SK-N-SH (cell line): Measurements from ENCODE around the gene NOS1. TPM values are rescaled to one million over a fixed set of nuclear protein-coding genes. Genes with fewer than 3 reads are reported as not detected.

Experiments
- CTCF ChIA-PET: fragments of 300-600, 350-600 bp; formaldehyde crosslinking; extraction: SDS; loops from one replicate; lab custom pipeline; 2021; lab: Yijun Ruan, JAX
- POLR2A ChIA-PET: fragments of 350-600 bp; sonication (Branson Sonifier 250); formaldehyde crosslinking; extraction: SDS; loops from one replicate; lab custom pipeline; 2020; ENCODE audit warnings: antibody characterized with exemption, inconsistent platforms; lab: Yijun Ruan, JAX
- DNase-seq: peaks from one replicate; pipeline ENCODE4 v3.0.0; 2012
- H2AFZ ChIP-seq: fragments of 200-600 bp; sonication (generic); 2 replicates; pipeline ENCODE4 v1.8.1; 2016; ENCODE audit warnings: antibody characterized with exemption, mild to moderate bottlenecking, low read depth
- H3F3A ChIP-seq: fragments of 200-600 bp; sonication (generic); replicated peaks from 2 replicates; pipeline ENCODE3; 2016; ENCODE audit warnings: antibody characterized with exemption, mild to moderate bottlenecking; ENCODE audit not compliant: insufficient read depth
- H3K27ac ChIP-seq, 2 experiments: fragments of 200-500 bp in 1 of 2; fragments of 200-600 bp in 1 of 2; sonication (Bioruptor generic) in 1 of 2; sonication (generic), shearing (Covaris generic) in 1 of 2; 2 replicates each; pipeline versions ENCODE4 v1.5.1 to v1.6.1; 2014 to 2016; ENCODE audit warnings: low read depth in 2 of 2, inconsistent platforms in 1 of 2, low read length in 1 of 2, mild to moderate bottlenecking in 1 of 2, mixed read lengths in 1 of 2
- H3K27me3 ChIP-seq: fragments of 200-600 bp; sonication (generic), shearing (Covaris generic); 2 replicates; pipeline ENCODE4 v1.6.1; 2016; ENCODE audit warnings: mixed run types; ENCODE audit not compliant: insufficient read depth
- H3K36me3 ChIP-seq, 2 experiments: fragments of 200-500 bp in 1 of 2; fragments of 200-600 bp in 1 of 2; sonication (Bioruptor generic) in 1 of 2; sonication (generic) in 1 of 2; replicated peaks in 1 of 2; 2 replicates each; pipeline versions ENCODE3 to v1.5.1; 2014 to 2016; ENCODE audit warnings: low read length in 1 of 2, mild to moderate bottlenecking in 1 of 2; ENCODE audit not compliant: insufficient read depth in 2 of 2, control insufficient read depth in 1 of 2
- H3K4me1 ChIP-seq, 2 experiments: fragments of 200-500 bp in 1 of 2; fragments of 200-600 bp in 1 of 2; sonication (Bioruptor generic) in 1 of 2; sonication (generic), shearing (Covaris generic) in 1 of 2; 2 replicates each; pipeline versions ENCODE4 v1.5.1 to v1.6.1; 2014 to 2016; ENCODE audit warnings: low read depth in 1 of 2, low read length in 1 of 2, mixed run types in 1 of 2; ENCODE audit not compliant: insufficient read depth in 2 of 2, control insufficient read depth in 1 of 2
- H3K4me2 ChIP-seq: fragments of 200-600 bp; sonication (generic), shearing (Covaris generic); 2 replicates; pipeline ENCODE4 v1.6.1; 2017; ENCODE audit warnings: mixed run types
- H3K4me3 ChIP-seq, 2 experiments: fragments of 200-500 bp in 1 of 2; fragments of 200-600 bp in 1 of 2; sonication (Bioruptor generic) in 1 of 2; sonication (generic), shearing (Covaris generic) in 1 of 2; 2 replicates each; pipeline versions ENCODE4 v1.5.1 to v1.8.1; 2014 to 2016; ENCODE audit warnings: low read depth in 2 of 2, inconsistent platforms in 1 of 2, low read length in 1 of 2, mild to moderate bottlenecking in 1 of 2, mixed read lengths in 1 of 2, moderate library complexity in 1 of 2
- H3K79me2 ChIP-seq: fragments of 200-600 bp; sonication (generic); 2 replicates; pipeline ENCODE4 v1.8.1; 2017; ENCODE audit warnings: mild to moderate bottlenecking; ENCODE audit not compliant: insufficient read depth
- H3K9ac ChIP-seq: fragments of 200-600 bp; sonication (generic); 2 replicates; pipeline ENCODE4 v1.6.1; 2017; ENCODE audit warnings: mixed run types
- H3K9me2 ChIP-seq: fragments of 200-600 bp; sonication (generic); 2 replicates; pipeline ENCODE4 v1.6.1; 2017; ENCODE audit warnings: mixed run types
- H3K9me3 ChIP-seq: fragments of 200-600 bp; sonication (generic); 2 replicates; pipeline ENCODE4 v1.6.1; 2017; ENCODE audit warnings: mixed run types, mild to moderate bottlenecking, moderate library complexity
- H4K20me1 ChIP-seq: fragments of 200-600 bp; sonication (generic); 2 replicates; pipeline ENCODE4 v1.6.1; 2017; ENCODE audit warnings: mild to moderate bottlenecking, mixed run types; ENCODE audit not compliant: insufficient read depth
- EP300 ChIP-seq, 2 experiments: IDR thresholded peaks; 2 replicates each; pipeline versions ENCODE4 v1.4.0 to v1.6.1; 2012; ENCODE audit warnings: borderline replicate concordance in 1 of 2, low read depth in 1 of 2, low read length in 1 of 2
- EZH2phosphoT487 ChIP-seq: fragments of 200-600 bp; sonication (generic); IDR thresholded peaks from 2 replicates; pipeline ENCODE4 v1.6.1; 2017; ENCODE audit warnings: low read depth, mixed run types, mild to moderate bottlenecking, antibody characterized with exemption, moderate library complexity, borderline replicate concordance
- GABPA ChIP-seq: IDR thresholded peaks from 2 replicates; pipeline ENCODE4 v1.4.0; 2012; ENCODE audit warnings: low read depth, mild to moderate bottlenecking
- GATA2 ChIP-seq: sonication (generic); formaldehyde crosslinking; IDR thresholded peaks from 2 replicates; pipeline ENCODE4 v1.5.0; 2020; ENCODE audit warnings: mild to moderate bottlenecking, missing genetic modification reagents
- JUND ChIP-seq: IDR thresholded peaks from 2 replicates; pipeline ENCODE4 v1.4.0; 2012
- MXI1 ChIP-seq: IDR thresholded peaks from 2 replicates; pipeline ENCODE4 v1.6.1; 2012; ENCODE audit warnings: mild to moderate bottlenecking, low read depth, low read length, improper control_type of control experiment
- NFIC ChIP-seq: IDR thresholded peaks from 2 replicates; pipeline ENCODE4 v1.4.0; 2012; ENCODE audit warnings: borderline replicate concordance
- RAD21 ChIP-seq: IDR thresholded peaks from 2 replicates; pipeline ENCODE4 v1.6.1; 2012; ENCODE audit warnings: mild to moderate bottlenecking, low read length
- RCOR1 ChIP-seq: fragments of 150-350 bp; IDR thresholded peaks from 2 replicates; pipeline ENCODE4 v1.6.1; 2017; ENCODE audit warnings: antibody characterized with exemption, low read length
- RFX5 ChIP-seq: IDR thresholded peaks from 2 replicates; pipeline ENCODE4 v1.6.1; 2012; ENCODE audit warnings: mild to moderate bottlenecking, improper control_type of control experiment, low read length
- SIN3A ChIP-seq: IDR thresholded peaks from 2 replicates; pipeline ENCODE4 v1.6.1; 2012; ENCODE audit warnings: low read depth, mild to moderate bottlenecking, low read length, moderate library complexity, borderline replicate concordance
- TCF12 ChIP-seq: IDR thresholded peaks from 2 replicates; pipeline ENCODE4 v1.4.0; 2012
- TEAD4 ChIP-seq: IDR thresholded peaks from 2 replicates; pipeline ENCODE4 v1.4.0; 2012; ENCODE audit warnings: mild to moderate bottlenecking, borderline replicate concordance; ENCODE audit not compliant: insufficient read depth
- WGBS: methylation state at CpG from one replicate; pipeline ENCODE4 v1.1.6; 2017; ENCODE audit warnings: low lambda C conversion rate; 5-methylcytosine and 5-hydroxymethylcytosine counted together
- polyA plus RNA-seq, 3 experiments: library from polyadenylated mRNA; depleted of rRNA; stranded (reverse); fragments of >200 nt; gene quantifications; 2 replicates each; pipeline ENCODE4 v1.2.3, GENCODE V29; 2012
- TF ChIP-seq, protein P1 (sequence below): fragments of 150-350 bp; IDR thresholded peaks from 2 replicates; pipeline ENCODE4 v1.6.1; 2017; ENCODE audit warnings: antibody characterized with exemption, low read length, low read depth, borderline replicate concordance
- TF ChIP-seq, protein P2 (sequence below): IDR thresholded peaks from 2 replicates; pipeline ENCODE4 v1.4.0; 2012; ENCODE audit warnings: low read depth
- TF ChIP-seq, protein P3 (sequence below): fragments of 200-600 bp; sonication (generic); IDR thresholded peaks from 2 replicates; pipeline ENCODE4 v1.6.1; 2017; ENCODE audit warnings: antibody characterized with exemption, mild to moderate bottlenecking, moderate library complexity

Gene NOS1
- polyA plus RNA-seq, 1 of the 3 experiments (the other 2 are of a cell fraction) = 0.02 TPM

DNA sequence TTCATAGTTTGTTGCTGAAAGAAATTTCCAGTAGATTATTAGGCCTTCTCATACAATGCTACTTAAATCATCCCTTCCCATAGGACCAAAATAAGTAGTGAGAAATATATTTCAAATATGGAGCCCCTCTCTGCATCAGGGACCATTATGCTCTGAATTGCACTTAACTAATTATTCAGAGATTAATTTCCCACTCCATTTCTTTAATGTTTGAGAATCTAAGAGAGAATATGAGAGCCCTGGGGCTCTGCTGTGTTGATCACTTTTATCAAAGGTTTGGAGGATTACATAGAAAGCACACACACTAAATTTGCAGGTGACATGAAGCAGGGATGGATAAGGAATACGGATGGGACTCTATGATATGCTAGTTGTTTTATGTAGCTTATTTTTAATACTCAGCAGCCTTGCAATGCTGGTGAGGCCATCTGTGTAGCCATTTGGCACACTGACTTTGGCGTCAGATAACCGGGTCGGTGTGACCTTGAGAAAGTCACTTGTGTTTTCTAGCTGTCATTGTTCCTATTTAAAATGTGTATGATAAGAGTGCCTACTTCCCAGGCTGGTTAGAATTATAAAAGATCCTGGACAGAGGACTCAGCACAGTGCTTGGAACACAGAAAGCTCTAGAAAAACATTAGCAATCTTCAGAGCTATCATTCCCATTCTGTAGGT is 121.2 kb downstream of the NOS1 start:
- Histone ChIP-seq H3K27me3 (no peaks in the 10 kb centered on the region; the same call in 1 of the 2 replicates), H2AFZ (no peak overlapping the region), H3K9me3 (no peaks in the 10 kb centered on the region), H3K9ac (no peak overlapping the region), H3K36me3 (no peaks in the 10 kb centered on the region), H3K4me2 (no peak overlapping the region)
- DNase-seq = no peak
- WGBS = 53% methylated on average over 4 of the region's 4 CpGs
- no peak for TF ChIP-seq GABPA
- no peak for TF ChIP-seq RFX5
- TF ChIP-seq, protein P1, sequence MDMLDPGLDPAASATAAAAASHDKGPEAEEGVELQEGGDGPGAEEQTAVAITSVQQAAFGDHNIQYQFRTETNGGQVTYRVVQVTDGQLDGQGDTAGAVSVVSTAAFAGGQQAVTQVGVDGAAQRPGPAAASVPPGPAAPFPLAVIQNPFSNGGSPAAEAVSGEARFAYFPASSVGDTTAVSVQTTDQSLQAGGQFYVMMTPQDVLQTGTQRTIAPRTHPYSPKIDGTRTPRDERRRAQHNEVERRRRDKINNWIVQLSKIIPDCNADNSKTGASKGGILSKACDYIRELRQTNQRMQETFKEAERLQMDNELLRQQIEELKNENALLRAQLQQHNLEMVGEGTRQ = no peak
- no peak for TF ChIP-seq TCF12
- no peak for TF ChIP-seq TEAD4
- no peak for TF ChIP-seq SIN3A
- TF ChIP-seq, protein P2, sequence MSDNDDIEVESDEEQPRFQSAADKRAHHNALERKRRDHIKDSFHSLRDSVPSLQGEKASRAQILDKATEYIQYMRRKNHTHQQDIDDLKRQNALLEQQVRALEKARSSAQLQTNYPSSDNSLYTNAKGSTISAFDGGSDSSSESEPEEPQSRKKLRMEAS = no peak
- no peak for TF ChIP-seq NFIC
- TF ChIP-seq MXI1 = no peak
- no peak for TF ChIP-seq RCOR1
- no peak for TF ChIP-seq EZH2phosphoT487
- no peak for TF ChIP-seq GATA2 (CRISPR knock-in tag)
- TF ChIP-seq, protein P3, sequence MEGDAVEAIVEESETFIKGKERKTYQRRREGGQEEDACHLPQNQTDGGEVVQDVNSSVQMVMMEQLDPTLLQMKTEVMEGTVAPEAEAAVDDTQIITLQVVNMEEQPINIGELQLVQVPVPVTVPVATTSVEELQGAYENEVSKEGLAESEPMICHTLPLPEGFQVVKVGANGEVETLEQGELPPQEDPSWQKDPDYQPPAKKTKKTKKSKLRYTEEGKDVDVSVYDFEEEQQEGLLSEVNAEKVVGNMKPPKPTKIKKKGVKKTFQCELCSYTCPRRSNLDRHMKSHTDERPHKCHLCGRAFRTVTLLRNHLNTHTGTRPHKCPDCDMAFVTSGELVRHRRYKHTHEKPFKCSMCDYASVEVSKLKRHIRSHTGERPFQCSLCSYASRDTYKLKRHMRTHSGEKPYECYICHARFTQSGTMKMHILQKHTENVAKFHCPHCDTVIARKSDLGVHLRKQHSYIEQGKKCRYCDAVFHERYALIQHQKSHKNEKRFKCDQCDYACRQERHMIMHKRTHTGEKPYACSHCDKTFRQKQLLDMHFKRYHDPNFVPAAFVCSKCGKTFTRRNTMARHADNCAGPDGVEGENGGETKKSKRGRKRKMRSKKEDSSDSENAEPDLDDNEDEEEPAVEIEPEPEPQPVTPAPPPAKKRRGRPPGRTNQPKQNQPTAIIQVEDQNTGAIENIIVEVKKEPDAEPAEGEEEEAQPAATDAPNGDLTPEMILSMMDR = no peak
- no peak for TF ChIP-seq EP300 (IDR thresholded peaks at IDR 0.05; ENCODE audit: borderline replicate concordance in 1 of 2, low read depth in 1 of 2, low read length in 1 of 2)
- TF ChIP-seq JUND = no peak
- no peak for TF ChIP-seq RAD21
- TF ChIP-seq, all 33 proteins: peak for 0
- no peaks in the 10 kb centered on the region for H4K20me1 ChIP-seq
- no peaks in the 10 kb centered on the region for H3F3A ChIP-seq
- ChIA-PET POLR2A (no interaction called here), CTCF (interaction anchor here (1.0 to 4.7 kb wide), 6 partner anchors 12 to 610 kb away, joined by 3 to 32 read pairs (median 4); no protein-coding TSS in a partner anchor)
- H3K4me1 ChIP-seq = no peaks in the 10 kb centered on the region
- H3K27ac ChIP-seq = no peak overlapping the region
- H3K9me2 ChIP-seq = no peaks in the 10 kb centered on the region
- no peaks in the 10 kb centered on the region for H3K79me2 ChIP-seq
- no peak overlapping the region for H3K4me3 ChIP-seq
